HG03095 (cell line): ENCODE results near the gene USP37.

ENCODE experiments used
- ATAC-seq: cut with Tn5 transposase; IDR thresholded peaks from one replicate; pipeline ENCODE4 v1.9.1; 2021; ENCODE audit warnings: moderate library complexity; ENCODE audit not compliant: unreplicated experiment

The USP37 gene

GRCh38 chr2:218479595-218479994, 88.6 kb downstream of the USP37 start:
- no peak for ATAC-seq

- no peak for ATAC-seq
Observed at GRCh38 chr2:218478544-218478943, 89.6 kb downstream of the USP37 start.

- ATAC-seq = no peak
Observed at GRCh38 chr2:218477247-218477646, 90.9 kb downstream of the USP37 start.

- no peak for ATAC-seq
Observed at GRCh38 chr2:218476676-218477075, 91.5 kb downstream of the USP37 start.

GRCh38 chr2:218474527-218474926, 93.6 kb downstream of the USP37 start:
- no peak for ATAC-seq

GRCh38 chr2:218472988-218473387, 95.2 kb downstream of the USP37 start:
- no peak for ATAC-seq

GRCh38 chr2:218471982-218472381, 96.2 kb downstream of the USP37 start:
- no peak for ATAC-seq

- no peak for ATAC-seq
Observed at GRCh38 chr2:218471036-218471435, 97.1 kb downstream of the USP37 start.

- ATAC-seq = no peak
Observed at GRCh38 chr2:218470448-218470847, 97.7 kb downstream of the USP37 start.

- no peak for ATAC-seq
Observed at GRCh38 chr2:218465987-218466633, 102.0 kb downstream of the USP37 start.

GRCh38 chr2:218458598-218458997, 109.6 kb downstream of the USP37 start:
- no peak for ATAC-seq

GRCh38 chr2:218456849-218457248, 111.3 kb downstream of the USP37 start:
- no peak for ATAC-seq

GRCh38 chr2:218452079-218452478, 116.1 kb downstream of the USP37 start:
- ATAC-seq = no peak

- ATAC-seq = no peak
Observed at GRCh38 chr2:218448934-218449333, 119.2 kb downstream of the USP37 start.

- ATAC-seq = no peak
Observed at GRCh38 chr2:218447072-218447471, 121.1 kb downstream of the USP37 start.

- no peak for ATAC-seq
Observed at GRCh38 chr2:218446547-218446946, 121.6 kb downstream of the USP37 start.

GRCh38 chr2:218445602-218446001, 122.5 kb downstream of the USP37 start:
- ATAC-seq = no peak

GRCh38 chr2:218444692-218445357, 123.3 kb downstream of the USP37 start:
- ATAC-seq = no peak

GRCh38 chr2:218438596-218438995, 129.6 kb downstream of the USP37 start:
- ATAC-seq = no peak

- no peak for ATAC-seq
Observed at GRCh38 chr2:218437969-218438368, 130.2 kb downstream of the USP37 start.

GRCh38 chr2:218436992-218437391, 131.2 kb downstream of the USP37 start:
- no peak for ATAC-seq
